HL-60 (cell line): ENCODE data around the gene ARHGAP25.

Source experiments
- DNase-seq, 2 experiments: peaks; one replicate each; pipeline ENCODE4 v3.0.0-alpha.2; 2010 to 2020; ENCODE audit warnings: low read depth in 1 of 2, low spot score in 1 of 2
- H3K27ac ChIP-seq: fragments of 250-450 bp; sonication (Bioruptor Pico); replicated peaks from 2 replicates; pipeline ENCODE4 v1.5.1; 2020; ENCODE audit warnings: mild to moderate bottlenecking, moderate library complexity
- H3K27me3 ChIP-seq: fragments of 250-450 bp; sonication (Bioruptor Pico); 2 replicates; pipeline ENCODE4 v1.5.1; 2021; ENCODE audit warnings: mild to moderate bottlenecking, moderate library complexity; ENCODE audit not compliant: insufficient read depth, poor library complexity, severe bottlenecking
- H3K4me3 ChIP-seq: replicated peaks from 2 replicates; pipeline ENCODE4 v1.5.1; 2011; ENCODE audit warnings: mild to moderate bottlenecking, control low read depth, low read length; ENCODE audit not compliant: insufficient read depth
- CTCF ChIP-seq: IDR thresholded peaks from one replicate; pipeline ENCODE4 v1.5.1; 2011; ENCODE audit warnings: low read length, control low read depth, inconsistent platforms; ENCODE audit not compliant: insufficient read depth
- GABPA ChIP-seq: IDR thresholded peaks from 2 replicates; pipeline ENCODE4 v1.6.1; 2012; ENCODE audit warnings: low read depth
- POLR2AphosphoS5 ChIP-seq: IDR thresholded peaks from 2 replicates; pipeline ENCODE4 v1.6.1; 2012; ENCODE audit warnings: low read depth
- REST ChIP-seq: IDR thresholded peaks from 2 replicates; pipeline ENCODE4 v1.6.1; 2012; ENCODE audit warnings: low read depth; ENCODE audit not compliant: insufficient replicate concordance
- SPI1 ChIP-seq: IDR thresholded peaks from 2 replicates; pipeline ENCODE4 v1.6.1; 2012; ENCODE audit warnings: low read depth, mild to moderate bottlenecking, borderline replicate concordance

Gene ARHGAP25

GRCh38 chr2:68762100-68762499 is 27.5 kb downstream of the ARHGAP25 start:
- TF ChIP-seq REST (no peak), SPI1 (no peak), CTCF (no peak), GABPA (no peak), POLR2AphosphoS5 (no peak)
- no peak for DNase-seq
- peak overlapping the region; percentile 87 for H3K27ac ChIP-seq
- no peaks in the 10 kb centered on the region for H3K27me3 ChIP-seq
- H3K4me3 ChIP-seq = no peak overlapping the region

- Histone ChIP-seq H3K27ac (peak overlapping the region; percentile 87), H3K27me3 (no peaks in the 10 kb centered on the region), H3K4me3 (no peak overlapping the region)
- no peak for DNase-seq
- TF ChIP-seq SPI1 (no peak), GABPA (no peak), CTCF (no peak), POLR2AphosphoS5 (no peak), REST (no peak)
These were observed 28.1 kb downstream of the ARHGAP25 start for GRCh38 chr2:68762665-68763064.

GRCh38 chr2:68764041-68764805 is 29.6 kb downstream of the ARHGAP25 start:
- peak overlapping the region; percentile 87 for H3K27ac ChIP-seq
- DNase-seq = no peak
- H3K4me3 ChIP-seq = no peak overlapping the region
- H3K27me3 ChIP-seq = no peaks in the 10 kb centered on the region
- no peak for TF ChIP-seq POLR2AphosphoS5
- TF ChIP-seq SPI1 = no peak
- TF ChIP-seq REST = no peak
- no peak for TF ChIP-seq GABPA
- no peak for TF ChIP-seq CTCF
